GM21717 (cell line): ENCODE data around the gene C9orf72.

Experiments used
- ATAC-seq: cut with Tn5 transposase; IDR thresholded peaks from one replicate; pipeline ENCODE4 v1.9.1; 2021; ENCODE audit warnings: mild to moderate bottlenecking, moderate library complexity; ENCODE audit not compliant: unreplicated experiment

The C9orf72 gene

DNA sequence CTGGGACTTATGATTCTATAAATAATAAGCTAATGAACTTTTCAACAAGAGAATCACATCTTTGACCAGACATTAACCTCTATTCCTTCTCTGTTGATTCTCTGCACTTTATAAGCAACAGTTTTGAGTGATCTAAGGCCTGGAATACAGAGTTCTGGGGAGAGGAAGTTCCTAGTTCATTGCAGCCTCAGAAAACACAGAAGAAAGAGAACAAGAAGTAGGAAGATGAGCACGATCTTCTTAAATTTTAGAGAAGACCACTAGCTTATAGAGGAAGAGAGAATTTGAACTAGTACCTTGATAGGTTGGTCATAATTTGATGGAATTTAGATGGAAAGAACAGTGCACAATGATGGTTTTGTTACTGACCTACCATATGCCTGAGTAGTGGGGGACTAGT is 8.5 kb upstream of the C9orf72 start:
- no peak for ATAC-seq

GRCh38 chr9:27573634-27574590 is 631 bp upstream of the C9orf72 start:
- ATAC-seq = peak; percentile 87

DNA sequence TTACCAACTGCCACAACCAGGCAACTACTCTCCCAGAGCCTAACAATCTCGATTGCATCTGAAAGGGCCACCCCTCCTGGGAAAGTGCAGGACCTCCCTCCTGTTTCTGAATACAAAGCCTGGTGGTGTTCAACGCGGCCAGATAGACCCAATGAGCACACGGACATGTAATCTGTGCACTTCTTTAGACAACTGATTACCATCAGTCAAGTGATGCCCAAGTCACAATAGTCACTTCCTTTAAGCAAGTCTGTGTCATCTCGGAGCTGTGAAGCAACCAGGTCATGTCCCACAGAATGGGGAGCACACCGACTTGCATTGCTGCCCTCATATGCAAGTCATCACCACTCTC is 739 bp downstream of the C9orf72 start:
- ATAC-seq = peak; percentile 38

DNA sequence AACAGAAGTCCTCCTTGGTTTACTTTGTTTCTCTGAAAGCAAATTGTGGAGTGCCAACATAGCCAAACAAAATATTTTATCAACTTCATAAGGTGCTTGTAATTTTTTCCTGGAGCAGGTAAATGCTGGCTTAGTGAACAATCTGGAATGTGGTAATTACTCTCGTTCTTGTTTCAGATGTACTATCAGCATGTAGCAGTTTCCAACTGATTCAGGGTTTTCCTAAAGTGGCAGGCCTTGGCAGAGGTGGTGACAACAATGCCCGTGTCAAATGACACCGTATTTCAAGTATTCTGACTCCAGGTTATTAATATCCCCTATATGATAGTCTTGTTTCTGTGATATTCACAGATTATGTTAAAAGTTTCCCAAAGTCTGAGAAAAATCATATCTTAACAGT is 1.2 kb downstream of the C9orf72 start:
- no peak for ATAC-seq

GRCh38 chr9:27571011-27571410 is 2.3 kb downstream of the C9orf72 start:
- no peak for ATAC-seq

DNA sequence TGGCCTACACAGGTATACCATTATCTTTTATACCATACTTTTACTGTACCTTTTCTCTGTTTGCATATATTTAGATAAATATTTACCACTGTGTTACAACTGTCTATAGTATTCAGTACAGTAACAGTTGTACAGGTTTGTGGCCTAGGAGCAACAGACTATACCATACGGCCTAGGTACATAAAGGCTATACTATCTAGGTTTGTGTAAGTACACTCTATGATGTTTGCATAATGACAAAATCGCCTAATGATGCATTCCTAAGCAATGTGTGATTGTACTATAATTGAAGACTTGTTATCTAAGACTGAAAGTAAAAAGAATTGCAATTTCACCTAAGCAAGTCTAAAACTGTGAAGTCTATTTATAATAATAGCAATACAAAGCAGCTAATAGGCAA is 3.9 kb downstream of the C9orf72 start:
- ATAC-seq = no peak

GRCh38 chr9:27566118-27566517 is 7.2 kb downstream of the C9orf72 start:
- ATAC-seq = no peak

- no peak for ATAC-seq
Measured at GRCh38 chr9:27565696-27566095, 7.6 kb downstream of the C9orf72 start.

- ATAC-seq = peak; percentile 38
Measured at GRCh38 chr9:27564670-27565069, 8.6 kb downstream of the C9orf72 start.

DNA sequence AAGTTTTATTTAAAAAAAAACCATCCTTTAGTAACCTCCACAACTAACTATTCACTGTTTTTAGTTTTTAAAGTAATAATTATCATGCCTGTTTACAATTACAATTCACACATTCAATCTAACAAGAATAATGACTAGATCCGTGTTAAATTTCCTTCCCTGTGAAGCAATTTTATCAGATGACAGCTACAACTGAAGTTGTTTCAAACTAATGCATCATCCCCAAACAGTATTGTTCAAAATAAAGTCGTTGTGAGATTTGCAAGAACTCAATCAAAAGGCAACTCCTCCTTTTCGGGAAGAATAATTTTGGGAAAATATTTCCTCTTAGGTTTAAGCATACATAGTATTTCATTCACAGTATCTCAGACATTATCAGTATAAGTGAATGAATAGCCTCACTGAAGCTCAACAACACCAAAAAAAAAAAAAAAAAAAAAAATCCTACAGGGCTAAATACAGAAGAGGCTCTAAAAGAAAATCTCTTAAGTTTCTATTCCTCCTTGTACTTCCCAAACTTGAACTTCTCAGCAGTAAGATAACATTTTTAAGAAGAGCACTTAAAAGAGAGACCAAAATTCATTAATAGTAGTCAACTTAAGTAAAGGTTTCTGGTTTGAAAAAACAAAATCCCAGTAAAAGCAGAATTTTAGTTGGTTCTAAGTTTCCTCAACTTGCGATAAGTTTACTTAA is 9.4 kb downstream of the C9orf72 start:
- ATAC-seq = no peak

- no peak for ATAC-seq
Measured at GRCh38 chr9:27561685-27562084, 11.6 kb downstream of the C9orf72 start.

GRCh38 chr9:27560457-27560856 is 12.8 kb downstream of the C9orf72 start:
- no peak for ATAC-seq

GRCh38 chr9:27558307-27558706 is 15.0 kb downstream of the C9orf72 start:
- no peak for ATAC-seq

DNA sequence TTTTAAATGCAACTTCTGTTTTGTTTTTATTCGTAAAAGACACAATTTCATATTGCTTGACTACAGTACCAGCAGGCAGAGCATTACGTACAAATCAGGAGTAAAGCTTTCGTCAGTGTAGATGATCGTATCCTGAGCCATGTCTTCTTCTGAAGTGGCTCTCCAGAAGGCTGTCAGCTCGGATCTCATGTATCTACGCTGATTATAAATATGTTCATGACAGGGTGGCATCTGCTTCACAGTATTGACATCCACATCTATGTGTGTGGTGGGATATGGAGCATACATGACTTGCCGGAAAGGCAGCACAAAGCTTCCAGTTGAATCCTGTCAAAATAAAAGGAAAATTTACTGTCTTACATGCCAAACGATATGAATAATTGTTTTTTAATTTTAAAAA is 16.8 kb downstream of the C9orf72 start:
- ATAC-seq = no peak

- no peak for ATAC-seq
Measured at GRCh38 chr9:27554712-27555111, 18.6 kb downstream of the C9orf72 start.

DNA sequence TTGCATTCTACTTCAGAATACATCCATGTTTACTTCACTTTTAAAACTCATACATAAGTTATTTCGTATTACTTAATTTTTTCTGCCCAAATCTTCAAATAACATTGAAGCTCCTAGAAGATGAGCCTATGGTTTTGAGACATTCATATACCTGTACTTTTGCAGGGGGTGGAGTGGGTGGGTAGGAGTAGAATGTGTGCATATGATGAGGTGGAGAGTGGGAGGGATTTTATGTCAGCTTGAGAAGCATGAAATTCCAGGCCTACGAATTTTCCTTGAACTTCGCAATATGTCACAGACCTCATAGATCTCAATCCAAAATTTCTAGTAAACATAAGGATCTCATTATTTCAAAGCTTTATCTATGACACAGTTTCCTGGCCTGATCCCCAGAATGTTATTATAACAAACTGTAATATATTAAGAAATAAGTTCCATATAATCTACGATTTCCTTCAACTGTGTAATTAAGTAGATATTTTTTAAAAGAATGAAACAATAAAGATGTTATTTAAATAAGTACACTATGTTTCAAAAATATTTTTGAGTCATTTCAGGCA is 24.0 kb downstream of the C9orf72 start:
- no peak for ATAC-seq

DNA sequence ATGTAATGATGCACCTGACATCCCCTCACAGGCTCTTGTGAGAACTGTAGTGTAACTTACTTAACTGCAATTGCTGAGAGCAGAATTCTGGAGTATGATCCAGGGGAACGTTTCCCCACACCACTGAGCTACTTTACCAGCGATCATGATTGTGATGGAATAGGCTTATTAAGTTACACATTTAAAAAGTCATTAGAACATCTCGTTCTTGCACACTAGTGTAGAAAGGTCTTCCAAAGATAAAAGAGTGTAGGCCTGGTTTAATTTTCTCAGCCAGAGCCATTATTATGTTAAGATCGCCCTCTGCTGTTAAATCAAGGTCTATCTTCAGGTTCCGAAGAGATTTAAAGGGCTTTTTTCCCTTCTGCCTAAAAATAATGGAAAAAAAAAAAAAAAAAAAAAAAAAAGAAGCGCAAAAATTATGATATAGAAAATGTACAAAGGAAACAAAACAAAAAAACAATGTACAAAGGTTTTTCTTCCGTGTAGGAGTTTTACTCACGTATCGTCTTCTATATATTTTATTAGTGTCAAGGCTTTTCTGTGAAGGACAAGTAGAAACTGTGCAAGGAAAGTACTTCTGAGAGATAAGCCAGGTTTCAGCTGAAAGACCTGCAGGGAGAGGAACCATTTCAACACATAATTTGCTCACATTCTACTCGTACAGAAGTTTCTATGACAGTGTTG is 25.1 kb downstream of the C9orf72 start:
- no peak for ATAC-seq

DNA sequence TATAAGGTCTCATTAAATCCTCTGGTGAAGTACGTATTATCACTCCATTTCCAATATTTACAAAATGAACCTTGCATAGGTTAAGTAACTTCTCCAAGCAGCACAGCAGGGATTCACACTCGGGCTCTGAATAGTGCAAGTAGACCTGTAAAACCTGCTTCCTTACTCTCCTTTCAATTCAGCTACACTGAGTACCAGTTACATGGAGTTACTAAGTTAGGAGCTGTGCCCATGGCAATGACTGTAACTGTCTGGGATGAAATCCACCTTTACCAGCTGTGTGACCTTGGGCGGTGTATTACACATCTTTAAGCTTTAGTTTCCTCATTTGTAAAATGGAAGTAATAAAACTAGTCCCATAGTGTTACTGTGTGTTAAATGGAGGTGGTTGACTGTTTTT is 27.8 kb downstream of the C9orf72 start:
- ATAC-seq = no peak

DNA sequence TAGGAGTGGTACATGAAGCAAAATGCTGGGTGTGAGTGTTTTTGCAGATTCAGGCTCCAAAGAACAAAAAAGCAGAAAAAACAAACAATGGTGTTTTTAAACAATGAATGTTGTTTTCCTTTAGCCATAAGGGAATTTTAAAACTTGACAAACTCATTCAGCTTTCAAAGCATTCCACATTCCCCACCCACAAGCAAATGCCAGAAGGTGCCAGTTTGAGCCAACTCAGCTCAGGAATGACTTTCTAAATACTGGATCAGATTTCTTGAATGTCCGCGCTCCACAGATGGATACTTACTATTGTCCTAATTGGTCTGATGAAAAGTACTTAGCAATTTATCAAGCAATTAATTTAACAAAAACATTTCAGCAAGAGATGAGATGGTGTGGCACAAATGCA is 30.8 kb downstream of the C9orf72 start:
- no peak for ATAC-seq

GRCh38 chr9:27541740-27542139 is 31.5 kb downstream of the C9orf72 start:
- no peak for ATAC-seq

DNA sequence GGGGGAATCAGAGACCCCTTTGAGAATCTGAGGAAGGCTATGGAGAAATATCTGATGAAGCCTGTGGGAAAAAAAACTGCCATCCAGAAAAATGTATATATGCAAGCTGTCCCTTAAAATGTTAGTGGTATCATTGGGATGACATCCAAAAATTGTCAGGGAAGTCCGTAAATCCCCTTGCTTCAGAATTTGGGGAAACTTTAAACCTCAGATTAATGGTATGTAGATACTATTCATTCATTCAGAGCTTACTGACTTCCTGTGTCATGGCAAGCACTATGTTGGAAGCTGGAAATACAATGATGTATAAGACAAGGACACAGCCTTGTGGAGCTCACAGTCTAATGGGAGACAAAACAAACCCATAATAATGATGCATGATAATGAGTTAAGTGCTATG is 32.8 kb downstream of the C9orf72 start:
- no peak for ATAC-seq
